ENCODE results near the gene RPL38.

- TF ChIP-seq EZH2phosphoT487 (IDR thresholded peaks at IDR 0.05; ENCODE audit: unreplicated experiment) (no peak), STAT1 (IDR thresholded peaks at IDR 0.05; ENCODE audit: unreplicated experiment) (no peak), POLR2AphosphoS5 (IDR thresholded peaks at IDR 0.05; ENCODE audit: low read depth) (no peak), CTCF (conservative IDR thresholded peaks at IDR 0.05; ENCODE audit: low read depth in 2 of 2) (no peak), EZH2 (IDR thresholded peaks at IDR 0.05; ENCODE audit: low read depth, unreplicated experiment) (no peak), ZNF114 (CRISPR knock-in tag; IDR thresholded peaks at IDR 0.05) (no peak), REST (IDR thresholded peaks at IDR 0.05; ENCODE audit: unreplicated experiment) (no peak), ETS1 (IDR thresholded peaks at IDR 0.05) (no peak), CREB1 (CRISPR knock-in tag; IDR thresholded peaks at IDR 0.05; ENCODE audit: low read depth) (no peak)
These were observed 46.6 kb upstream of the RPL38 start for GRCh38 chr17:74156878-74157277.

Measured in GM23338 (cell line).